Activated CD4-positive, alpha-beta T cell treated with anti-CD3 and anti-CD28 coated beads, Interleukin-10, Interleukin-2, amounts not matched to agents 100 ng/mL and 50 ng/mL, durations not matched to agents 16 hours and 8 hours (primary cell): Measurements from ENCODE around the gene EXOC4.
A peak's percentile ranks its signal among the peaks of the same experiment; 100 is the strongest.

Experiments used
- DNase-seq: peaks from one replicate; pipeline ENCODE4 v3.0.0-alpha.2; 2020

Gene EXOC4

DNA sequence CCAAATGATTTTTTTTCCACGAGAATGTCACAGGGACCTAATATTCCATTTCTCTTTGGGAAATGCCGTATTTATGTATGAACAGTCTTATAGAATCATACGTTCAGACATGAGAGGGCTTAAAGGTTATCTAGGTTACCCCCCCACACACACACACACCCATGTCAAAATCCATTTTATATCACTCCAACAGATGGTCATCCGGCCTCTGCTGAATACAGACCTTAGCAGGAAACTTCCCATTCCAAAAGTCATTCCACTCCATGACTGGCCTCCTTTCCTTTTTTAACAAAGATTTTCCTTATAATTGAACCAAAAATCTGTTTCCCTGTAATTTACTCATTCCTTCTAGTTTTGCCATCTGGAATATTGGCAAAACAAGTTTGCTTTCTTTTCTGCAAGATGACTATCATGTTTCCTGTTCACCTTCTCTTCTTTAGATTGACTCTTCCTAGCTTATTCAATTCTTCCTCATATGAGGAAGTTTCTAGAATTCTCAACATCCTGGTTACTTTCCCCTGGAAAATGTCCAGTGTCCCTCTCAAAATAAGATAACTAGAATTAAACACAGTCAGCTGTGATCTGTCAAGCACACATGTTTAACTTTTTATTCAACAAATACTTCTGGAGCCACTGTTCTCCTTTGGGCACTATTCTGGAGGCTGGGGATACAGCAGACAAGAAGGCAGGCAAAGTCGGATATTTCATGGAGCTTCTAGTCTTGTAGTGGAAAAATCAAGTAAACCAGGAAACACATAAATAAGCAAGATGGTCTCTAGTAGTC, 597.8 kb downstream of the EXOC4 start:
- no peak for DNase-seq

GRCh38 chr7:133851411-133851810, 598.5 kb downstream of the EXOC4 start:
- DNase-seq = no peak

GRCh38 chr7:133853706-133854276, 600.9 kb downstream of the EXOC4 start:
- peak; percentile 34 for DNase-seq

DNA sequence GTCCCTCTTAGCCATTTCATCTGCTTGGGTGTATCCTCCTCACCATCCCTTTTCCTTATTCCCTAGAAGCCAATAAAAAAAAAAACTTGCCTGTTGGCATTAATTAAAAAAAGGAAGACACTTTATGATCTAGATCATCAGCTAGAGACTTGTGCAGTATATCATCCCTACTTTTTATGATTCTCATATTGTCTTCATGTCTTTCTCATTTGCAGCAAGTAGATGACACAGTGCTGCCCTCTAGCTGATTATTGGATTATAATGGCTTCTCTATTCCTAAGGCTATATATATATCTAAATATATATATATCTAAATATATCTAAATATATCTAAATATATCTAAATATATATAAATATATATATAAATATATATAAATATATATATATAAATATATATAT, 601.9 kb downstream of the EXOC4 start:
- DNase-seq = peak; percentile 34

DNA sequence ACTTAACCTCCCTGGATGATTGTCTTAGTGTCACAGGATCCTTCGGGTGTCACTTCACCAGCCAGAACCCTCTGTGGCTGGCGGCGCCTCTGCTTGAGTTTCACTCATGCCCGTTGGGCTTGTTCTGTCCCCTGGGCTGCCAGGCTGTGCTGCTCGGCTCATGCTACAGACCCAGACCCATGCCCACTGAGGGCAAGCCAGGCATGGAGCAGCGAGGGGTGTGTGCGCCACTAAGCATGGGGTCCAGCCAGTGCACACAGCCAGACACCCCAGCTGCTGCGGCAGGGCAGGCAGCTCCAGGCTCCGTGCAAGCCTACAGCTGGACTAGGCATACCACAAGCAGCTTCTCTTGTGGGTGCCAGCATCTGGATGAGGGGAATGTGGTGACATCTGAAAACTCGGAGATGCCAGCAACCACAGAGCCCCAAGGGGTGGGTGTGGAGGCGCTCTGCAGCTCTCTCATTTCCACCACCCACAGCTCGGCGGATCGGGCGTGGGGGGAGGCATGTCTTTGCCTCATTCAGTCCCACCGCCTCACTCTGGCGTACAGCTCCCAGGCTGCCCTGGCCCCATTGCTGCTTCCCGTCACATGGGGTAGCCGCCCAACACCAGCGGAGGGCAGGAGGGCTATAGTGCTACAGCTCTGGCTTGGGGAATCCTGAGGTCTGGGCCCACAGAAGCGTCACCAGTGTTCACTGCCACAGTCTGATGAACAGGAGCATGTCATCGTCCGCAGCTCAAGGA, 604.7 kb downstream of the EXOC4 start:
- DNase-seq = no peak

DNA sequence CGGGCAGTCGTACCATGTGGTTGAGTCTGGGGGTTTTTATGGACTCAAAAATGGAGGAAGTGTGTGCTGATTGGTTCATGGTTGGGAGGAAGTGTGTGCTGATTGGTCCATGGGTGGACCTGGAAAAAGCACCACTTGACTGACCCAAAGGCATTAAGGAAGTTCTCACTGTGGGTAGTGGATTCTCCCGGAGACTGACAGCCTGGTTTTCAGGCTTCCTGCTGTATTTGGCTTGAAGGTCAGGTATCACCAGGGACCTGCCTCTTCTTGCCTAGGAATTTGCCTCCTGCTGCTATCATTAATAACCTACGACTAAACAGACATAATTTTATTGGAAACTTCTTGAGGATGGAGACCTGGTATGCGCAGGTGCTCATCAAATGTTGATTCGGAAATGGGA, 605.4 kb downstream of the EXOC4 start:
- no peak for DNase-seq

GRCh38 chr7:133859231-133859630, 606.4 kb downstream of the EXOC4 start:
- DNase-seq = no peak

DNA sequence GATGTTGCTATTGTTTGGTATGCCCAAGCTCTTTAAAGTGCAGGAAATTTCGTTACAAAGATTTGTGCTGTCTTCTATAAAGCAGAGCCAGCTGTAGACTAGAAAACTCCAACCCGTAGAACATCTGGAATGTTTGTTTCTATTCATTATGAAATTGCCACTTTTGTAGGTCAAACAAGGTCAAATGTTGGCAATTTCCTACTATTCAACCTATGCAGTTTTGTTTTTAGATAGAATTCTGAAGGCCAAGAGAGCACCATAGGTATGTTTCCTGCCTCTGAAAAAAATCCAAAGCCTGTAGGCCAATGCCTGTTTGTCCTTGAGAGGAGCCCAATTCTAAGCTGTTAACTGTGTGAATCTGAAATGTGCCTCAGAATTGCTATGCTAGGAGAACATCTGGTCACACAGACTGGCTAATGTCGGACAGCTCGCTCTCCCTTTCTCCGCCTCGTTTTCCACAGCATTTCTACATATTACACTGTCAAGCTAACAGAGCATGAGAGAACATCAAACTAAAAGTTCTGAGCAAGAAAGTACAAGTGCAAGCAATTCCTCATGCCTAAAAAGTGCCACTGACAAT, 607.1 kb downstream of the EXOC4 start:
- DNase-seq = no peak

- no peak for DNase-seq
Observed at GRCh38 chr7:133860628-133861335, 607.9 kb downstream of the EXOC4 start.

GRCh38 chr7:133861876-133862275, 609.0 kb downstream of the EXOC4 start:
- no peak for DNase-seq

DNA sequence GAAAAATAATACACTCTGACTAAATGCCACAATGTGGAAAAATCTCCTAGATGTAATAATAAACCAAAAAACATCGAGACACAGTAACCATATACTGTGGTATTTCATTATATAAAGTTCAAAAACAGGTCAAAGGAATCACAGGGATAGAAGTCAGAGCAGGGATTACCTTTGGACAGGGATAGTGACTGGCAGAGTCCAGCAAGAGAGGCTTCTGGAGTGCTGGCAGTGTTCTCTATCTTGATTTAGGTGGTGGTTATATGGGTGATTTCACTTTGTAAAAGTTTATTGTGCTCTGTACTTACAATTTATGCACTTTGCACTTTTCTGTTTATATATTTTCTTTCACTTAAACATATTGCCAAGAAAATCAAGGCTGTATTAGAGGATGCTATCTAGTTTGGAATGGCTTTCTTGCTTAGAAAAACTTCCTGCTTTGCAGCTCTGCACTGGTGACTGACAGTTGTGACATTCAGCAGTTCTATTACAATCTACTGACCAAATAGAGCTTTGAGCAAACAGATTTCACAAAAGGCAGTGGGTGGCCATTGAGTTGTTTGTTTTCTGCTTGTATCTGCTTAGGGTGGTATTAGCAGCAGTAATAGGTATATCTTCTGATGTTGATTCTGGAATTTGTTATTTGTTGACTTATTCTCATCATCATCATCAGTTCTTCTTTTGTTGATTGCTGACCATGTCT, 610.6 kb downstream of the EXOC4 start:
- no peak for DNase-seq

GRCh38 chr7:133869556-133869955, 616.7 kb downstream of the EXOC4 start:
- DNase-seq = no peak

- DNase-seq = no peak
Observed at GRCh38 chr7:133871757-133872156, 618.9 kb downstream of the EXOC4 start.

DNA sequence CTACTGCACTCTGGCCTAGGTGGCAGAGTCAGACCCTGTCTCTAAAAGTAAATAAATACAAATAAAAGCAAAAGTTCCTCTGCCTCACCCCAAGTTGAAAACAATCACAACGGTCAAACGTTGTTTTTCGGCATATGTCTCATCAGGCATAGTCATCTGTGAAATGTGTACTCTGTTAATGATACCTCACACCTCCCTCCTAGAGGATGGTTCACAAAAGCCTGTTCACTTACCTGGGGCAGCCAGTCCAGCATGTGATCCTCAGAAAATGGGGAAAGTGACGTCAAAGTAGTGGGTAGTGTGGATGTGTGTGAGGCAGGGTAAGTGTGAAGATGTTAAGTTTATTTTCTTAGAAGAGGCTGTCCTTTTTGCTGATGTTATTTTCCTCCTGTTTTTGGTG, 620.3 kb downstream of the EXOC4 start:
- DNase-seq = peak; percentile 32

DNA sequence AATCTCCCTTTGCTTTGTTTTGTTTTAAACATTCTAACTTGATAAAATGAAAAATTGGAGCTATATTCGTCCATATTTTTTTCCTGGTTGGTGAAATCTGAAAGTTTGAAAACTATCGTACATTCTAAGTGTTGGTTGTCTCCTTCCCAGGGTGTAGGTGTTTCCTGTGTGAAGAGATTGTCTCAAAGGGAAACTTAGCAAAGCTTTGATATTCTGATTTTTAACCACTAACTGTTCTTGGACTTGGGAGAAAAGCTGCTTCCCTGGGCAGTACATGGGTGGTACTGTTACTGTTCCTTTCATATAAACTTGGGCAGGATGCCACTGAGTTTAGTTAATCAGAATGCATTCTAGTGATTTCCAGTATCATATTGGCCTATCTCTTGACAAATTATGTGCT, 620.8 kb downstream of the EXOC4 start:
- DNase-seq = peak; percentile 11

GRCh38 chr7:133883591-133883990, 630.7 kb downstream of the EXOC4 start:
- DNase-seq = no peak

DNA sequence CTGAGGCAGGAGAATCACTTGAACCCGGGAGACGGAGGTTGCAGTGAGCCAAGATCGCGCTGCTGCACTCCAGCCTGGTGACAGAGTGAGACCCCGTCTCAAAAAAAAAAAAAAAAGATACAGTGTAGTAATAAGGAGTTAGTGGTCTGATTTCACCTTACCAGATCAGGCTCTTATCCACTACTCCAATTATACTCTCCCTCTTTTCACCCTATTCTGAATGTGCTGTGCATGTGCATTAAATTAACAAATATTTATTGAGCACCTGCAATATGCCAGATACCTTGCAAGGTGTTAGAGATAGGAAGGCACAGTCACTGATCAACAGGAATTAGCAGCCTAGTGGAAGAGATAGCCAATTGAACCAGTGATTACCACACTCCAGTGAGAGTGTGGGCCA, 632.3 kb downstream of the EXOC4 start:
- DNase-seq = no peak

DNA sequence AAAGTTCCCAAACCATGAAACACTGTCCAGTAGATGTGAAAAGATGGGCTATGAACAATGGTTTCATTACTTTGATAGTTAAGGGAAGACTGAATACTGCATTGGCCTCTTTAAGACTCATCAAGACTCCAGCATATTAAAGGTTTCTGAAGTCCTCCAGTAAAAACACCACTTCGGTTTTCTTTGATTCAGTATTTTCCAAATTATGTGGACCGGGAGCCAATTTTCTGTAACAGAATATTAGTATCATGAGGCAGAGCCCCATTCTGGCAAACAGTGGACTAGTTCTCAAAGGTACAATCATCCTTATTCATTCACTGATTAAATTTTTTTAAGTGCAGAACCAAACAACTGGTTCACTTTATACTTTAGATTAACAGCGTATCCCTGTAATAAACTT, 633.2 kb downstream of the EXOC4 start:
- no peak for DNase-seq

DNA sequence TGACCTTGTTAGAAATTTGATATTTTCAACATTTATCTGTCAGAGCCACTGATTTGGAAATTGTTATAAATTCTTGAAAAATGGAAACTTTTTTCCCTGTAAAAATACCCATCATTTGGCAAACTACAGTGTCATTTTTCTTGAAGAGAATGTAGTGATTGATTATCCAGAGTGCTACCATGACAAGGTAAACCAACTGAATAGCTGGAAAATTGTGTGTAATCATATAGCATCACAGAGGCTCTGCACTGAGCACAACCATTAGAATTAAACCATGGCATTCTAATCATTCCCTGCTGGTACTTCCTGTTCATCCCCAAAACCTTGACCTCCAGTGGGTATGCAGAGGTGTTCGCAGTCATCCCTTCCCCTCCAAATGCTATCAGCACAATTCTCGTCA, 633.9 kb downstream of the EXOC4 start:
- no peak for DNase-seq

GRCh38 chr7:133887459-133887858, 634.6 kb downstream of the EXOC4 start:
- no peak for DNase-seq

DNA sequence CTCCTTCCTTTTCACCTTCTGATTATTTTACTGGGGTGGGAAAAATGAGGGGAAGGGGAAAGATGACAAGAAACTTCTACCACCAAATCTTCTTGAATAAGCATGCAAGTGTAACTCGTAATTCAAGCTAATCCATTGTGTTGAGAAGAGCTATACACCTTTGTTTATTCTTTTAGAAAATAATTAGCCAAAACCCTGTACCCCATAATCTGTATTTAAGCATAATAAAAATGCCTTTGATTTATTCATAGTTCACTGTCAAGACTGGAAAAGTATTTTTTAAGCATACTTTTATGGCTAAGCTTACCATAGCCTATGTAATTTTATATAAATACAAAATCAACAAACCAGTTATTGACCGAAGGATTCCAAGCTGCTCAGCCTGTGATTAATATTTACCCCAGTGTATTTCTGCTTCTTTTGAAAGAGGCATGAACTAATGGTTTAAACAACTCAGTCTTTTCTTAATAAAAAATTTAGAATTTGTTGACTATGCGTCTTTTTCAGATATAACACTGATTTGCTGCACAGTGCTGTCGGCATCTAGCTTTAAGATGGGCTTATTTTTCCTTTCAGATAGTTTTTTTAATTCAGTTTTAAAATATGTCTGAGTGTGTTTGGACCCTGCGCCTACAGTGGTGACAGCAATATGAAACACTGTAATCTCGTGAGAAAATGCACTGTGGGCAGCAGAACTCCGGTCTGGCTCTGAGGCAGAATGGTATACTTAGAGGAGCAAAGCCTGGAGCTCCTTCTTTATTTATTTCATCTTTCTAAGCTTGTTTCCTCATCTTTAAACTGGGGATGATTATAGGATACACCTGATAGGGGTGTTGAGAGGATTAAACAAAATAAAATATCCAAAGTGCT, 635.4 kb downstream of the EXOC4 start:
- DNase-seq = no peak
